Thyroid gland (tissue), 4 donors: ENCODE data around the gene SEC22A. TPM values are rescaled to one million over a fixed set of nuclear protein-coding genes. Genes with fewer than 3 reads are reported as not detected.

Experiments
- DNase-seq, 2 donors: peaks; one replicate each; pipeline ENCODE4 v3.0.0-alpha.2; 2019
- H3K27ac ChIP-seq, 3 donors: fragments of 200-600 bp; sonication (generic); 1 replicate in 2 of 3; 2 replicates in 1 of 3; pipeline ENCODE4 v1.5.1; 2016 to 2019; ENCODE audit warnings: mild to moderate bottlenecking in 1 of 3, moderate library complexity in 1 of 3
- H3K27me3 ChIP-seq: fragments of 200-600 bp; sonication (generic); one replicate; pipeline ENCODE4 v1.5.1; 2019
- H3K36me3 ChIP-seq, 2 donors: fragments of 200-600 bp; sonication (generic); one replicate each; pipeline ENCODE4 v1.5.1; 2016 to 2019
- H3K4me1 ChIP-seq, 2 donors: fragments of 200-600 bp; sonication (generic); one replicate each; pipeline ENCODE4 v1.5.1; 2017 to 2019
- H3K4me3 ChIP-seq, 3 donors: fragments of 200-600 bp; sonication (generic); replicated peaks in 1 of 3; 1 replicate in 2 of 3; 2 replicates in 1 of 3; pipeline ENCODE4 v1.5.1; 2016; ENCODE audit warnings: mild to moderate bottlenecking in 1 of 3
- H3K9me3 ChIP-seq: fragments of 200-600 bp; sonication (generic); one replicate; pipeline ENCODE4 v1.5.1; 2017
- CTCF ChIP-seq, 6 experiments: fragments of 200-600 bp in 3 of 6; fragments of 450-650 bp in 3 of 6; sonication (generic) in 3 of 6; IDR thresholded peaks; one replicate each; pipeline ENCODE4 v1.5.1; 2016 to 2019; ENCODE audit warnings: antibody characterized with exemption in 6 of 6, mild to moderate bottlenecking in 2 of 6, inconsistent platforms in 1 of 6, moderate library complexity in 1 of 6
- POLR2A ChIP-seq, 2 donors: fragments of 450-650 bp; IDR thresholded peaks; one replicate each; pipeline ENCODE4 v1.6.1; 2017; ENCODE audit warnings: antibody characterized with exemption in 2 of 2, mild to moderate bottlenecking in 2 of 2, moderate library complexity in 1 of 2
- WGBS, 2 donors: methylation state at CpG; one replicate each; pipeline ENCODE4 v1.1.5; 2017; 5-methylcytosine and 5-hydroxymethylcytosine counted together
- intact Hi-C: fragments of 100-400 bp; cut with DNase I; formaldehyde crosslinking; loops from one replicate; pipeline ENCODE4 v1.15.1; 2023
- total RNA-seq, 4 donors: library from RNA; depleted of rRNA; stranded (reverse); fragments of >200 nt; gene quantifications; one replicate each; pipeline ENCODE4 v1.2.3, GENCODE V29; 2016

SEC22A gene
- total RNA-seq, 4 donors from 2014 or later = 22.4 to 45.2 (median 33.6) TPM

GRCh38 chr3:123246866-123247265, 45.1 kb downstream of the SEC22A start:
- Histone ChIP-seq H3K9me3 (no peaks in the 10 kb centered on the region), H3K36me3 (peaks cover 0 to 4% of the 10 kb centered on the region in 2 donors), H3K4me1 (no peaks in the 10 kb centered on the region), H3K27ac (no peak overlapping the region), H3K27me3 (no peaks in the 10 kb centered on the region), H3K4me3 (no peak overlapping the region)
- intact Hi-C loops = no loop called here
- WGBS, 2 donors = 64% methylated on average over 3 of the region's 3 CpGs
- DNase-seq = no peak
- TF ChIP-seq CTCF (IDR thresholded peaks at IDR 0.05) = no peak
- no peak for TF ChIP-seq POLR2A (IDR thresholded peaks at IDR 0.05)

GRCh38 chr3:123256256-123256655, 54.5 kb downstream of the SEC22A start:
- 77 to 91% methylated on average over 2 of the region's 2 CpGs for WGBS, 2 donors
- DNase-seq = no peak
- TF ChIP-seq CTCF (IDR thresholded peaks at IDR 0.05) (no peak), POLR2A (IDR thresholded peaks at IDR 0.05) (no peak)
- Histone ChIP-seq H3K27ac (no peak overlapping the region), H3K36me3 (no peaks in the 10 kb centered on the region), H3K9me3 (no peaks in the 10 kb centered on the region), H3K4me3 (no peak overlapping the region), H3K4me1 (no peaks in the 10 kb centered on the region), H3K27me3 (no peaks in the 10 kb centered on the region)
- intact Hi-C loops = no loop called here

- no peak for DNase-seq
- no peak overlapping the region for H3K4me3 ChIP-seq
- H3K4me1 ChIP-seq = no peaks in the 10 kb centered on the region
- H3K27ac ChIP-seq = peak overlapping the region in 1 of 3 donors; percentile 20
- intact Hi-C loops = no loop called here
- H3K9me3 ChIP-seq = no peaks in the 10 kb centered on the region
- H3K27me3 ChIP-seq = no peaks in the 10 kb centered on the region
- TF ChIP-seq POLR2A (IDR thresholded peaks at IDR 0.05) (no peak), CTCF (IDR thresholded peaks at IDR 0.05) (no peak)
- H3K36me3 ChIP-seq = no peaks in the 10 kb centered on the region
Observed at GRCh38 chr3:123258359-123258758, 56.6 kb downstream of the SEC22A start.

- TF ChIP-seq POLR2A (IDR thresholded peaks at IDR 0.05) (no peak), CTCF (IDR thresholded peaks at IDR 0.05) (peak; percentile 14 to 97 (median 68))
- no peak for DNase-seq
- H3K27me3 ChIP-seq = no peaks in the 10 kb centered on the region
- no peaks in the 10 kb centered on the region for H3K9me3 ChIP-seq
- no peaks in the 10 kb centered on the region for H3K4me1 ChIP-seq
- H3K4me3 ChIP-seq = no peak overlapping the region
- 44 to 49% methylated on average over 3 of the region's 3 CpGs for WGBS, 2 donors
- intact Hi-C loops = no loop called here
- peak overlapping the region in 1 of 3 donors; percentile 20 for H3K27ac ChIP-seq
- H3K36me3 ChIP-seq = no peaks in the 10 kb centered on the region
Observed at GRCh38 chr3:123258811-123259420, 57.2 kb downstream of the SEC22A start.

GRCh38 chr3:123261666-123262065, 59.9 kb downstream of the SEC22A start:
- 68 to 73% methylated on average over 3 of the region's 3 CpGs for WGBS, 2 donors
- no peaks in the 10 kb centered on the region for H3K4me1 ChIP-seq
- H3K9me3 ChIP-seq = no peaks in the 10 kb centered on the region
- no peak for TF ChIP-seq POLR2A (IDR thresholded peaks at IDR 0.05)
- no peak for TF ChIP-seq CTCF (IDR thresholded peaks at IDR 0.05)
- no peak for DNase-seq
- H3K36me3 ChIP-seq = no peaks in the 10 kb centered on the region
- intact Hi-C loops = loop anchor here (5.0 kb wide), 1 partner anchor 319 kb away; no protein-coding TSS in a partner anchor
- no peak overlapping the region for H3K27ac ChIP-seq
- no peak overlapping the region for H3K4me3 ChIP-seq
- H3K27me3 ChIP-seq = no peaks in the 10 kb centered on the region
